ENCODE data around the gene RBM38. TPM values are rescaled to one million over a fixed set of nuclear protein-coding genes. Genes with fewer than 3 reads are reported as not detected.

Gene RBM38
- total RNA-seq, 1 donor from 2014 or later, result 26.6 TPM

DNA sequence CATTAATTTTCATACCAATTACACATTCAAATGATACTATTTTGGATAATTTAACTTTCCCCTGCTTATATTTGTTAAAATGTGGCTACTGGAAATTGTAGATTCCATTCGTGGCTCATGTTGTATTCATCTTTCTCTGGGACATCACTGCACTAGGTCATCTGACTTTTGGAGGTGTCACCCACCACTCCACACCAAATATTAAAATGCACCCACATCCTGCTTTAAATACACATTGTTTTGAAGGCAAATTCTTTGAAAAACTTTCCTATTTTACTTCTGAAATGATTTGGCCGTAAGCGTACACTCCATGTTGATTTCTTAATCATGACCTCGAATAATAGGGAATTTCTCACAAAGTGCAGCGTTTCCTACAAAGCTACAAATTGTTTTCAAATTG, 8.7 kb upstream of the RBM38 start:
- Histone ChIP-seq H3K79me2 (ENCODE audit: low read depth) (no peaks in the 10 kb centered on the region), H3K9me3 (ENCODE audit: low read depth) (no peaks in the 10 kb centered on the region), H3K36me3 (no peaks in the 10 kb centered on the region), H3K27me3 (no peaks in the 10 kb centered on the region), H3K4me2 (no peak overlapping the region), H3F3A (ENCODE audit: low read depth) (peaks cover 14% of the 10 kb centered on the region), H4K20me1 (ENCODE audit: low read depth) (no peaks in the 10 kb centered on the region), H2AFZ (replicated peaks) (no peak overlapping the region), H3K27ac (no peak overlapping the region), H3K4me1 (peaks cover 6% of the 10 kb centered on the region), H3K4me3 (no peak overlapping the region), H3K9ac (no peak overlapping the region)
- no peaks in the 10 kb centered on the region for H3K9me3 Mint-ChIP-seq
- TF ChIP-seq EZH2phosphoT487 (IDR thresholded peaks at IDR 0.05), result no peak
- TF ChIP-seq EZH2 (IDR thresholded peaks at IDR 0.05), result no peak
- TF ChIP-seq, protein P1, sequence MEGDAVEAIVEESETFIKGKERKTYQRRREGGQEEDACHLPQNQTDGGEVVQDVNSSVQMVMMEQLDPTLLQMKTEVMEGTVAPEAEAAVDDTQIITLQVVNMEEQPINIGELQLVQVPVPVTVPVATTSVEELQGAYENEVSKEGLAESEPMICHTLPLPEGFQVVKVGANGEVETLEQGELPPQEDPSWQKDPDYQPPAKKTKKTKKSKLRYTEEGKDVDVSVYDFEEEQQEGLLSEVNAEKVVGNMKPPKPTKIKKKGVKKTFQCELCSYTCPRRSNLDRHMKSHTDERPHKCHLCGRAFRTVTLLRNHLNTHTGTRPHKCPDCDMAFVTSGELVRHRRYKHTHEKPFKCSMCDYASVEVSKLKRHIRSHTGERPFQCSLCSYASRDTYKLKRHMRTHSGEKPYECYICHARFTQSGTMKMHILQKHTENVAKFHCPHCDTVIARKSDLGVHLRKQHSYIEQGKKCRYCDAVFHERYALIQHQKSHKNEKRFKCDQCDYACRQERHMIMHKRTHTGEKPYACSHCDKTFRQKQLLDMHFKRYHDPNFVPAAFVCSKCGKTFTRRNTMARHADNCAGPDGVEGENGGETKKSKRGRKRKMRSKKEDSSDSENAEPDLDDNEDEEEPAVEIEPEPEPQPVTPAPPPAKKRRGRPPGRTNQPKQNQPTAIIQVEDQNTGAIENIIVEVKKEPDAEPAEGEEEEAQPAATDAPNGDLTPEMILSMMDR (IDR thresholded peaks at IDR 0.05), result no peak
- H3K27me3 Mint-ChIP-seq (ENCODE audit: insufficient read depth, low read depth), result peaks cover 3% of the 10 kb centered on the region
- H3K4me3 Mint-ChIP-seq, result no peak overlapping the region
- H3K4me1 Mint-ChIP-seq, result peaks cover 2% of the 10 kb centered on the region
- no peak for DNase-seq (ENCODE audit: low spot score)
- no peaks in the 10 kb centered on the region for H3K36me3 Mint-ChIP-seq
- H3K27ac Mint-ChIP-seq, result no peak overlapping the region

DNA sequence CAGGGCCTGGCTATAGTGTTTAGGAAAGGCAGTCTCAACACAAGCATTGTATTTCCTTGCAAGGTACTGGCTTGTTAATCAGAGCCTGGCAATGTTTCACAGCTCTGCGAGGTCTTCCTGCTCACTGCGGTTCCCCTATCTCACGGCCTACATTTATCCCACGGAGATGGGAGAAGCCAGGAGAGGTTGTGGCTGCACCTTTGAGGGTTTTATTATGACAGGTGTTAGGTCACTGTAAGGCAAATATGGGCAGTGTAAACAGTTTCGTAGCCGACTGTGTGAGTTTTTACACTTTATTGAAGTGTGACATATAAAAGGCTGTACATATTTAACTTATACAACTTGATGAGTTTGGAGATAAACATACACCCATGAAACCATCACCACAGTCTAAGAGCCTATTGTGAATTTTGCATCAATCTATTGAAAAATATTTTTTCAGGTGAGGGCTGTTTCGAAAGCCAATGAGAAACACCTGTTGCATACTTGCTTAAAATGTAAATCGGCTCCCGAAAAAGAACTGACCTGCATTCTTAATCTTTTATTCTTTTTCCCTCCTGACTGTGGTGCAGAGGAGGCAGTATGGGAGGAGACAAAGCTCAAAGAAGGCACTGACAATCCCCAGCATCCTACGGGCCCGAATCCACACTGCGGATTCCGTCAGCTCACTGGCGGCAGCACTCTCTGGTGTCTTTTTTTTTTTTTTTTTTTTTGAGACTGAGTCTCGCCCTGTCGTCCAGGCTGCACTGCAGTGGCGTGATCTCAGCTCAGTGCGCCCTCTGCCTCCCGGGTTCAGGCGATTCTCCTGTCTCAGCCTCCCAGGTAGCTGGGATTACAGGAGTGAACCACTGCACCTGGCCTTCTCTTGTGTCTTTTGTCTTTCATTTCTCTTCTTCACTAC, 7.5 kb upstream of the RBM38 start:
- DNase-seq (ENCODE audit: low spot score), result peak; percentile 28
- H3K9me3 Mint-ChIP-seq, result no peaks in the 10 kb centered on the region
- peaks cover 26% of the 10 kb centered on the region for H3F3A ChIP-seq (ENCODE audit: low read depth)
- no peak overlapping the region for H3K27ac ChIP-seq
- no peak overlapping the region for H3K4me3 ChIP-seq
- no peaks in the 10 kb centered on the region for H3K79me2 ChIP-seq (ENCODE audit: low read depth)
- no peaks in the 10 kb centered on the region for H3K36me3 Mint-ChIP-seq
- no peak overlapping the region for H3K4me3 Mint-ChIP-seq
- no peak overlapping the region for H2AFZ ChIP-seq (replicated peaks)
- no peak overlapping the region for H3K9ac ChIP-seq
- H3K9me3 ChIP-seq (ENCODE audit: low read depth), result no peaks in the 10 kb centered on the region
- H3K4me2 ChIP-seq, result no peak overlapping the region
- no peaks in the 10 kb centered on the region for H3K36me3 ChIP-seq
- no peaks in the 10 kb centered on the region for H3K27me3 ChIP-seq
- H4K20me1 ChIP-seq (ENCODE audit: low read depth), result no peaks in the 10 kb centered on the region
- TF ChIP-seq, protein P1 (IDR thresholded peaks at IDR 0.05), result no peak
- TF ChIP-seq EZH2phosphoT487 (IDR thresholded peaks at IDR 0.05), result no peak
- TF ChIP-seq EZH2 (IDR thresholded peaks at IDR 0.05), result no peak
- H3K27me3 Mint-ChIP-seq (ENCODE audit: insufficient read depth, low read depth), result peaks cover 3% of the 10 kb centered on the region
- H3K4me1 Mint-ChIP-seq, result peaks cover 4% of the 10 kb centered on the region
- H3K4me1 ChIP-seq, result peaks cover 6% of the 10 kb centered on the region
- H3K27ac Mint-ChIP-seq, result no peak overlapping the region

DNA sequence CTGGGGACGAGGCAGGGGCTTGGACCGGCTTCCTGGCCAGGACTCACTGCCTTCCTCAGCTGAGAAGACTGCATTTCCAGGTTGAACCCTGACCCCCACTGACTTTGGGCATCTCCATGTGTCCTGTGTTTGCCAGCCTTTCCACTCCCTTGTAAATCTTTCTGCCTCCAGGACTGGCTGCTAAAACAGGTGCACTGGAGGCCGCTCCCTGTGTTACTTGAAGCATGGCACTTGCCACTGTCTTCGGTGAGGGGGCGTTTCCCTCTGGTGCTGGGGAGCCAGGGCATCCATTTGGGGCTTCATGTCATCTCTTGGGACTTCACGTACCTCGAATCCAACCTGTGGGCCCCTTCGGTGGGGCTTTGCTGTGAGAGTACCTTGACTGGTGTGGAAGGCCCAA, 6.7 kb upstream of the RBM38 start:
- H3K4me1 Mint-ChIP-seq, result peaks cover 8% of the 10 kb centered on the region

More for the DNA sequence above, 6.7 kb upstream of the RBM38 start:
- Mint-ChIP-seq H3K27ac (no peak overlapping the region), H3K4me3 (no peak overlapping the region), H3K36me3 (no peaks in the 10 kb centered on the region), H3K9me3 (no peaks in the 10 kb centered on the region), H3K27me3 (ENCODE audit: insufficient read depth, low read depth) (peaks cover 5% of the 10 kb centered on the region)
- no peaks in the 10 kb centered on the region for H4K20me1 ChIP-seq (ENCODE audit: low read depth)
- no peaks in the 10 kb centered on the region for H3K79me2 ChIP-seq (ENCODE audit: low read depth)
- no peak overlapping the region for H3K4me3 ChIP-seq
- H3K36me3 ChIP-seq, result no peaks in the 10 kb centered on the region
- no peak overlapping the region for H2AFZ ChIP-seq (replicated peaks)
- no peak overlapping the region for H3K9ac ChIP-seq
- peaks cover 2% of the 10 kb centered on the region for H3K27me3 ChIP-seq
- no peak for DNase-seq (ENCODE audit: low spot score)
- no peaks in the 10 kb centered on the region for H3K9me3 ChIP-seq (ENCODE audit: low read depth)
- H3K27ac ChIP-seq, result no peak overlapping the region
- peaks cover 6% of the 10 kb centered on the region for H3K4me1 ChIP-seq
- peaks cover 24% of the 10 kb centered on the region for H3F3A ChIP-seq (ENCODE audit: low read depth)
- no peak overlapping the region for H3K4me2 ChIP-seq
- TF ChIP-seq EZH2phosphoT487 (IDR thresholded peaks at IDR 0.05) (no peak), EZH2 (IDR thresholded peaks at IDR 0.05) (no peak)
- TF ChIP-seq, protein P1 (IDR thresholded peaks at IDR 0.05), result no peak

All from neural progenitor cell (in vitro differentiated cells).